Measurements from ENCODE around the gene DNAH10. TPM values are rescaled to one million over a fixed set of nuclear protein-coding genes. Genes with fewer than 3 reads are reported as not detected.
"Not testable (repeated sequence)": the region's sequence is repeated elsewhere in the genome, so short reads cannot be mapped to it uniquely, and the experiment has no call there.

The DNAH10 gene
- total RNA-seq, 1 donor from 2014 or later = 0.54 TPM

DNA sequence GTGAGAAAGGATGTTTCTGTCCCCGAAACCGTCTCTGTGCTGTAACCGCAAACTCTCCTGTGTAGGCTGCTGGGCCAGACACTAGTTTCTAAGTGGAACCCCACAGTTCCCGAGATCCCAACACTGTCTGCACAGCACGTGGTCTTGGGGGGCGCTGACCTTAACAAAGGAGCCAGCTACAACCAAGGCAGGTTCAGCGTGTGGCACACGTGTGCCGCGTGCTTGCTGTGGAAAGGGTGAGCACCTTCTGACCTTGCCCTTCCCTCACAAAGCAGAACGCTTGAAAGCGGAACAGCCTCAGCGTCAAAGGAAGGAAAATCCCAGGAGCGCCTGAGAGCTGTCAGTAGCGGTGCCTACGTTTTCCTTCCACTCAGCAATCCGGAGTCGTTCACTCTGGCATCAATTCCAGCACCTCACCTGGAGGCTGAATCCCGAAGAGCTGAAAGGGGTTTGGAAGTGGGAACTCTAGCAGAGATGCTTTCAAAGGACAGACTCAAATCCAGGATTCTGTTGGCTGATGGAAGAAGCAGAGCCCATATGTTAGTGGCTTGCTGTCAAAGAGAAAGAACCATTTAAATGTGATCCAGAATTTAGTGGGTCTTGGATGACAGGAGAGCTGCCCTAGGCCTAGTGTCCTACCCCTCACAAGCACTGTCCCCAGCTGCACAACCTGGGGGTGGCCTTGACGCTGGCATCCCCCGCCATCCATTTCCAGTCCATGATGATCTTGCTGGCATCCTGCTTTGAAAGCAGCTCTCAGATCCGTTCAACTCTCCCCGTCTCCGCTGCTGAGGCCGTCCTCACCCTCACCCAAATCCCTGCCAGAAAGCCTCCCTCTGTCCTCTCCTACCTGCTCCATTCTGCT is 183.4 kb downstream of the DNAH10 start:
- Histone ChIP-seq H3K79me2 (ENCODE audit: insufficient read depth, low read length) (peaks cover 7% of the 10 kb centered on the region), H3K9ac (ENCODE audit: low read length) (no peak overlapping the region), H2AFZ (ENCODE audit: low read depth, low read length) (no peak overlapping the region), H3K9me3 (ENCODE audit: insufficient read depth, low read depth, low read length) (peaks cover 7% of the 10 kb centered on the region), H3K4me1 (ENCODE audit: insufficient read depth, low read length) (peaks cover 26% of the 10 kb centered on the region), H3K27ac (ENCODE audit: low read depth, low read length) (no peak overlapping the region), H3K4me3 (ENCODE audit: insufficient read depth, low read depth, low read length) (no peak overlapping the region), H4K20me1 (ENCODE audit: insufficient read depth, low read length) (peaks cover 49% of the 10 kb centered on the region), H3K4me2 (ENCODE audit: low read length) (no peak overlapping the region), H3K27me3 (ENCODE audit: insufficient read depth, low read length) (no peaks in the 10 kb centered on the region), H3K36me3 (ENCODE audit: insufficient read depth, low read length) (no peaks in the 10 kb centered on the region)
- Mint-ChIP-seq H3K4me3 (ENCODE audit: unreplicated experiment) (no peak overlapping the region), H3K27me3 (ENCODE audit: low read depth, unreplicated experiment) (no peaks in the 10 kb centered on the region), H3K9me3 (ENCODE audit: unreplicated experiment) (peaks cover 13% of the 10 kb centered on the region), H3K4me1 (ENCODE audit: low read depth, unreplicated experiment) (peaks cover 2% of the 10 kb centered on the region), H3K36me3 (ENCODE audit: low read depth, unreplicated experiment) (peaks cover 41% of the 10 kb centered on the region), H3K27ac (ENCODE audit: unreplicated experiment) (no peak overlapping the region)
- FAIRE-seq (no peak), DNase-seq (ENCODE audit: low read depth) (no peak)
- TF ChIP-seq, protein P1, sequence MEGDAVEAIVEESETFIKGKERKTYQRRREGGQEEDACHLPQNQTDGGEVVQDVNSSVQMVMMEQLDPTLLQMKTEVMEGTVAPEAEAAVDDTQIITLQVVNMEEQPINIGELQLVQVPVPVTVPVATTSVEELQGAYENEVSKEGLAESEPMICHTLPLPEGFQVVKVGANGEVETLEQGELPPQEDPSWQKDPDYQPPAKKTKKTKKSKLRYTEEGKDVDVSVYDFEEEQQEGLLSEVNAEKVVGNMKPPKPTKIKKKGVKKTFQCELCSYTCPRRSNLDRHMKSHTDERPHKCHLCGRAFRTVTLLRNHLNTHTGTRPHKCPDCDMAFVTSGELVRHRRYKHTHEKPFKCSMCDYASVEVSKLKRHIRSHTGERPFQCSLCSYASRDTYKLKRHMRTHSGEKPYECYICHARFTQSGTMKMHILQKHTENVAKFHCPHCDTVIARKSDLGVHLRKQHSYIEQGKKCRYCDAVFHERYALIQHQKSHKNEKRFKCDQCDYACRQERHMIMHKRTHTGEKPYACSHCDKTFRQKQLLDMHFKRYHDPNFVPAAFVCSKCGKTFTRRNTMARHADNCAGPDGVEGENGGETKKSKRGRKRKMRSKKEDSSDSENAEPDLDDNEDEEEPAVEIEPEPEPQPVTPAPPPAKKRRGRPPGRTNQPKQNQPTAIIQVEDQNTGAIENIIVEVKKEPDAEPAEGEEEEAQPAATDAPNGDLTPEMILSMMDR (IDR thresholded peaks at IDR 0.05; ENCODE audit: insufficient read depth, low read depth, low read length) = no peak
- no peak for TF ChIP-seq EZH2 (IDR thresholded peaks at IDR 0.05; ENCODE audit: insufficient read depth, low read length)

DNA sequence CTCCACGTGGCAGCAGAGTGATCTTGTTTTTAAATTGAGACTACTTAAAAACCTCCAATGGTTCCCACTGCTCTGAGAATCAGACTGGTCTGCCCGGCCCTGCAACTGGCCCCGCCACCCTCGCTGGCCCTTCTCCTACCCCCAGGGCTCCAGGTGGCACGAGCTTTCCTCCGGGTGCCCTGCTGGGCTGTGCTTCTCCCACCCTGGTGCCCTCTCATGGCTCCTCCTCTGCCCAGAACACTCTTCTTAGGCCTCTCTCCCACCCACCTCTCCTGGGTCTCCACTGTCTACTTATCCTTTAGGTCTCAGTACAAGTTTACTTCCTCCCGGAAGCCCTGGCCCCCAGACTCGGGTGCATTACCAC is 184.0 kb downstream of the DNAH10 start:
- H3K4me1 Mint-ChIP-seq (ENCODE audit: low read depth, unreplicated experiment) = peaks cover 2% of the 10 kb centered on the region
- peaks cover 39% of the 10 kb centered on the region for H3K36me3 Mint-ChIP-seq (ENCODE audit: low read depth, unreplicated experiment)
- DNase-seq (ENCODE audit: low read depth) (no peak), FAIRE-seq (no peak)
- H3K9me3 Mint-ChIP-seq (ENCODE audit: unreplicated experiment) = peaks cover 13% of the 10 kb centered on the region
- no peak overlapping the region for H3K27ac Mint-ChIP-seq (ENCODE audit: unreplicated experiment)
- H3K27ac ChIP-seq (ENCODE audit: low read depth, low read length) = no peak overlapping the region
- H3K4me2 ChIP-seq (ENCODE audit: low read length) = no peak overlapping the region
- H3K4me3 Mint-ChIP-seq (ENCODE audit: unreplicated experiment) = no peak overlapping the region
- peaks cover 26% of the 10 kb centered on the region for H3K4me1 ChIP-seq (ENCODE audit: insufficient read depth, low read length)
- H4K20me1 ChIP-seq (ENCODE audit: insufficient read depth, low read length) = peaks cover 55% of the 10 kb centered on the region
- TF ChIP-seq, protein P1 (IDR thresholded peaks at IDR 0.05; ENCODE audit: insufficient read depth, low read depth, low read length) = no peak
- TF ChIP-seq EZH2 (IDR thresholded peaks at IDR 0.05; ENCODE audit: insufficient read depth, low read length) = no peak
- H3K9ac ChIP-seq (ENCODE audit: low read length) = no peak overlapping the region
- peaks cover 7% of the 10 kb centered on the region for H3K9me3 ChIP-seq (ENCODE audit: insufficient read depth, low read depth, low read length)
- peaks cover 7% of the 10 kb centered on the region for H3K79me2 ChIP-seq (ENCODE audit: insufficient read depth, low read length)
- H3K36me3 ChIP-seq (ENCODE audit: insufficient read depth, low read length) = no peaks in the 10 kb centered on the region
- H3K27me3 ChIP-seq (ENCODE audit: insufficient read depth, low read length) = no peaks in the 10 kb centered on the region
- H2AFZ ChIP-seq (ENCODE audit: low read depth, low read length) = no peak overlapping the region
- no peaks in the 10 kb centered on the region for H3K27me3 Mint-ChIP-seq (ENCODE audit: low read depth, unreplicated experiment)
- no peak overlapping the region for H3K4me3 ChIP-seq (ENCODE audit: insufficient read depth, low read depth, low read length)

DNA sequence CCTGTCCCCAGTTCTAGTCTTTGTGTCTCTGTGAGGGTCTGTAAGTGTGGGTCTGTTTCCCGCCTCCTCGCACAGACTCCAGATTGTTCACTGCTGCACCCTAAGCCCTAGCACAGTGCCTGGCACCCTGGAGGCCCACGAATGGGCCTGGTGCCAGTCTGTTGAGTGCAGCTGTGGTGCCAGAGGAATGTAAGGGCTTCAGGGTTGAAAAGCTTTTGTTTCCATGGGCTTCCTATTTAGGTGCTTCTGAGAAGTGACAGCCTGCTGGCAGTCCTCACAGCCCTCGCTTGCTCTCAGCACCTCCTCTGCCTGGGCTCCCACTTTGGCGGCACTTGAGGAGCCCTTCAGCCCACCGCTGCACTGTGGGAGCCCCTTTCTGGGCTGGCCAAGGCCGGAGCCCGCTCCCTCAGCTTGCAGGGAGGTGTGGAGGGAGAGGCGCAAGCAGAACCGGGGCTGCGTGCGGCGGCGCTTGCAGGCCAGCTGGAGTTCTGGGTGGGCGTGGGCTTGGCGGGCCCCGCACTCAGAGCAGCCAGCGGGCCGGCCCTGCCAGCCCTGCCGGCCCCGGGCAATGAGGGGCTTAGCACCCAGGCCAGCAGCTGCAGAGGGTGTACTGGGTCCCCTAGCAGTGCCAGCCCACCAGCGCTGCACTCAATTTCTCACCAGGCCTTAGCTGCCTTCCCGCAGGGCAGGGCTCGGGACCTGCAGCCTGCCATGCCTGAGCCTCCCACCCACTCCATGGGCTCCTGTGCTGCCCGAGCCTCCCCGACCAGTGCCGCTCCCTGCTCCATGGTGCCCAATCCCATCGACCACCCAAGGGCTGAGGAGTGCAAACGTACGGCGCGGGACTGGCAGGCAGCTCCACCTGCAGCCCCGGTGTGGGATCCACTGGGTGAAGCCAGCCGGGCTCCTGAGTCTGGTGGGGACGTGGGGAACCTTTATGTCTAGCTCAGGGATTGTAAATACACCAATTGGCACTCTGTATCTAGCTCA is 184.7 kb downstream of the DNAH10 start:
- H3K4me1 Mint-ChIP-seq (ENCODE audit: low read depth, unreplicated experiment); H3K27me3 Mint-ChIP-seq (ENCODE audit: low read depth, unreplicated experiment); H3K4me2 ChIP-seq (ENCODE audit: low read length); H2AFZ ChIP-seq (ENCODE audit: low read depth, low read length); H3K9me3 ChIP-seq (ENCODE audit: insufficient read depth, low read depth, low read length); H3K4me3 ChIP-seq (ENCODE audit: insufficient read depth, low read depth, low read length); DNase-seq (ENCODE audit: low read depth); H3K27me3 ChIP-seq (ENCODE audit: insufficient read depth, low read length); H3K36me3 ChIP-seq (ENCODE audit: insufficient read depth, low read length); H3K4me3 Mint-ChIP-seq (ENCODE audit: unreplicated experiment); FAIRE-seq; H3K9ac ChIP-seq (ENCODE audit: low read length); H3K27ac ChIP-seq (ENCODE audit: low read depth, low read length); H3K9me3 Mint-ChIP-seq (ENCODE audit: unreplicated experiment); H3K27ac Mint-ChIP-seq (ENCODE audit: unreplicated experiment); H3K79me2 ChIP-seq (ENCODE audit: insufficient read depth, low read length): not testable (repeated sequence)
- peaks cover 59% of the 10 kb centered on the region for H4K20me1 ChIP-seq (ENCODE audit: insufficient read depth, low read length)
- H3K4me1 ChIP-seq (ENCODE audit: insufficient read depth, low read length) = peaks cover 27% of the 10 kb centered on the region
- H3K36me3 Mint-ChIP-seq (ENCODE audit: low read depth, unreplicated experiment) = peaks cover 36% of the 10 kb centered on the region

DNA sequence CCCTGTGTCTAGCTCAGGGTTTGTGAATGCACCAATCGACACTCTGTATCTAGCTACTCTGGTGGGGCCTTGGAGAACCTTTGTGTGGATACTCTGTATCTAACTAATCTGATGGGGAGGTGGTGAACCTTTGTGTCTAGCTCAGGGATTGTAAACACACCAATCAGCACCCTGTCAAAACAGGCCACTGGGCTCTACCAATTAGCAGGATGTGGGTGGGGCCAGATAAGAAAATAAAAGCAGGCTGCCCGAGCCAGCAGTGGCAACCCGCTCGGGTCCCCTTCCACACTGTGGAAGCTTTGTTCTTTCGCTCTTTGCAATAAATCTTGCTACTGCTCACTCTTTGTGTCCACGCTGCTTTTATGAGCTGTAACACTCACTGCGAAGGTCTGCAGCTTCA is 185.4 kb downstream of the DNAH10 start:
- H3K9ac ChIP-seq (ENCODE audit: low read length); H3K4me1 Mint-ChIP-seq (ENCODE audit: low read depth, unreplicated experiment); H3K27ac ChIP-seq (ENCODE audit: low read depth, low read length); H3K9me3 ChIP-seq (ENCODE audit: insufficient read depth, low read depth, low read length); H3K27me3 ChIP-seq (ENCODE audit: insufficient read depth, low read length); H3K9me3 Mint-ChIP-seq (ENCODE audit: unreplicated experiment); H2AFZ ChIP-seq (ENCODE audit: low read depth, low read length); DNase-seq (ENCODE audit: low read depth); H3K4me3 ChIP-seq (ENCODE audit: insufficient read depth, low read depth, low read length); H3K36me3 ChIP-seq (ENCODE audit: insufficient read depth, low read length); FAIRE-seq; H3K79me2 ChIP-seq (ENCODE audit: insufficient read depth, low read length); H3K27ac Mint-ChIP-seq (ENCODE audit: unreplicated experiment); H3K4me2 ChIP-seq (ENCODE audit: low read length); H3K27me3 Mint-ChIP-seq (ENCODE audit: low read depth, unreplicated experiment); H3K4me3 Mint-ChIP-seq (ENCODE audit: unreplicated experiment): not testable (repeated sequence)
- Histone ChIP-seq H3K4me1 (ENCODE audit: insufficient read depth, low read length) (peaks cover 28% of the 10 kb centered on the region), H4K20me1 (ENCODE audit: insufficient read depth, low read length) (peaks cover 57% of the 10 kb centered on the region)
- H3K36me3 Mint-ChIP-seq (ENCODE audit: low read depth, unreplicated experiment) = peaks cover 29% of the 10 kb centered on the region

All from astrocyte (in vitro differentiated cells and primary cell).